Stimulated activated naive CD4-positive, alpha-beta T cell treated with Interleukin-2 at 50 U/mL for 16 hours (primary cell): ENCODE measurements around the gene GRK4.
"Not testable (repeated sequence)": the region's sequence is repeated elsewhere in the genome, so short reads cannot be mapped to it uniquely, and the experiment has no call there.

Source experiments
- DNase-seq: peaks from one replicate; lab custom pipeline; 2025; lab: John Stamatoyannopoulos, UW

GRK4 gene

DNA sequence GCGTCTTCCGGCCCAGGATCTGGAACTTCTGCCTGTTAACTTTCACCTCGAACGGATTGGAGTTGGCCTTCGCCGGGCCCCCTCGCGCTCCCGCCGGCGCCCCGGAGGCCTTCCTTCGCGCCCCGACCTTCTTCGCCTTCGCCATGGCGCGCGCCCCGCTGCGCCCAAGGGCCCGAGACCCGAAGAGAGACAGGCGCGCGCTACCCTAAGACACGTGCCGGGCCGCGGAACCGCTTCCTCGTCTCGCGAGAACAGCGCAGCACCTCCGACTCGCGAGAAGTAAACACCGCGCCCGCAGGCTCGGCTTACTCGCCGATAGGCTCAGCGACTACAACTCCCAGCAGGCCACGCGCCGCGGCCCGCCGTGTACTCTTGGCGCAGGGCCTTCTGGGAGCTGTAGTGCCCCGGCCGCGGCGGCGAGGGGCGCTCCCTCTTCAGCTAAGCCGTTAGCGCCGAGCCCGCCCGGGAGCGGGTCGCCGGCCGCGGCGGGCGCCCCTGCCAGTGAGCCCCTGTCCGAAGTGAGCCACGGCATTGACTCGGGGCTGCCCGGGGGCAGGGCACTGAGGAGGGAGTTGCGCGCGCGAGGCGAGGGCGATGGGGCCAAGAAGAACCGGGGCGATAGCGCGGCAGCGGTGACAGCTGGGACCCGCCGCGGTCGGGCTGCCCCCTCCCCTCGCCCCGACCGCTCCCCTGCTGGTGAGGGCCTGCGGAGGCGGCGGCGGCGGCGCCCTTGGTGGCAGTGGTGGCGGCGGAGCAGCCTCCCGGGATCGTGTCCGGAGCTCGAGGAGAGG lies at the start of gene GRK4, which contains the start of gene NOP14:
Gene GRK4, plus strand, starts transcription at position 397 of the 791 bp plus-strand sequence. CDS start 500 bp downstream, outside the sequence.
Gene NOP14, minus strand, starts transcription at position 232 of the 791 bp plus-strand sequence. Its CDS starts 87 bp downstream, at position 145.
- DNase-seq, result peak; percentile 96

- DNase-seq, result no peak
Measured at GRCh38 chr4:2914256-2915126, 48.9 kb upstream of the GRK4 start.

DNA sequence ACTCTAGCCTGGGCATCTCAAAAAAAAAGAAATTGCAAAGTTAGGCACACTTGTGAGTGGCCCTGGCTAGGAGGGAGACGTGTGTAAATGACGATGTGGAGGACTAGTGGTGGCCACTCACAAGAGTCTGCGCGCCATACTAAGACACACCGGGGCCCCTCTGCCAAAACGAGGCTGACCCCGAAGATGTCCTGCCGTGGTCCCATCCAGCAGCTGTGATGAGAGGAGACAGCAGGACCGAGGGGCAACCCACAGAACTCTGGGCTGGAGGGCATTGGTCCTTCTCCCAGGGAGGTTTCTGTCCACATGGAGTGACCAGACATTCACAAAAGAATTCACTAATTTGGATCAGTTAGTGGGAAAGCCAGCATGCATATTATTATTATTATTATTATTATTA lies 47.6 kb upstream of the GRK4 start:
- DNase-seq, result no peak

- DNase-seq, result not testable (repeated sequence)
Measured at GRCh38 chr4:2916696-2917095, 46.7 kb upstream of the GRK4 start.

DNA sequence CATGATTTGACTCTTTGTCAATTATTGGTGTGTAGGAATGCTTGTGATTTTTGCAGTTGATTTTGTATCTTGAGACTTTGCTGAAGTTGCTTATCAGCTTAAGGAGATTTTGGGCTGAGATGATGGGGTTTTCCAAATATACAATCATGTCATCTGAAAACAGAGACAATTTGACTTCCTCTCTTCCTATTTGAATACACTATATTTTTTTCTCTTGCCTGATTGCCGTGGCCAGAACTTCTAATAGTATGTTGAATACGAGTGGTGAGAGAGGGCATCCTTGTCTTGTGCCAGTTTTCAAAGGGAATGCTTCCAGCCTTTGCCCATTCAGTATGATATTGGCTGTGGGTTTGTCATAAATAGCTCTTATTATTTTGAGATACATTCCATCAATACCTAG lies 45.1 kb upstream of the GRK4 start:
- DNase-seq, result not testable (repeated sequence)

- not testable (repeated sequence) for DNase-seq
Measured at GRCh38 chr4:2918714-2919113, 44.7 kb upstream of the GRK4 start.

GRCh38 chr4:2922453-2923101 lies 40.8 kb upstream of the GRK4 start:
- not testable (repeated sequence) for DNase-seq

DNA sequence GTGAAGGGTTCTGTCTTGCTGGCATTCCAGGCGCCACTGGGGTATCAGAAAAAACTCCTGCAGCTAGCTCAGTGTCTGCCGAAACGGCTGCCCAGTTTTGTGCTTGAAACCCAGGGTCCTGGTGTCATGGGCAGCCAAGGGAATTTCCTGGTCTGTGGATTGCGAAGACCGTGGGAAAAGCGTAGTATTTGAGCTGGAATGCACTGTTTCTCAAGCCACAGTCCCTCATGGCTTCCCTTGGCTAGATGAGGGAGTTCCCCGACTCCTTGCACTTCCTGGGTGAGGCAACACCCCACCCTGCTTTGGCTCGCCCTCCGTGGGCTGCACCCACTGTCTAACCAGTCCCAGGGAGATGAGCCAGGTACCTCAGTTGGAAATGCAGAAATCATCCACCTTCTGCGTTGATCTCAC lies 40.2 kb upstream of the GRK4 start:
- DNase-seq, result no peak

GRCh38 chr4:2923668-2924173 lies 39.6 kb upstream of the GRK4 start:
- DNase-seq, result no peak

- no peak for DNase-seq
Measured at GRCh38 chr4:2924286-2924685, 39.1 kb upstream of the GRK4 start.

GRCh38 chr4:2924765-2925301 lies 38.5 kb upstream of the GRK4 start:
- DNase-seq, result no peak

- DNase-seq, result no peak
Measured at GRCh38 chr4:2925496-2925895, 37.9 kb upstream of the GRK4 start.

- DNase-seq, result no peak
Measured at GRCh38 chr4:2925931-2926860, 37.2 kb upstream of the GRK4 start.

DNA sequence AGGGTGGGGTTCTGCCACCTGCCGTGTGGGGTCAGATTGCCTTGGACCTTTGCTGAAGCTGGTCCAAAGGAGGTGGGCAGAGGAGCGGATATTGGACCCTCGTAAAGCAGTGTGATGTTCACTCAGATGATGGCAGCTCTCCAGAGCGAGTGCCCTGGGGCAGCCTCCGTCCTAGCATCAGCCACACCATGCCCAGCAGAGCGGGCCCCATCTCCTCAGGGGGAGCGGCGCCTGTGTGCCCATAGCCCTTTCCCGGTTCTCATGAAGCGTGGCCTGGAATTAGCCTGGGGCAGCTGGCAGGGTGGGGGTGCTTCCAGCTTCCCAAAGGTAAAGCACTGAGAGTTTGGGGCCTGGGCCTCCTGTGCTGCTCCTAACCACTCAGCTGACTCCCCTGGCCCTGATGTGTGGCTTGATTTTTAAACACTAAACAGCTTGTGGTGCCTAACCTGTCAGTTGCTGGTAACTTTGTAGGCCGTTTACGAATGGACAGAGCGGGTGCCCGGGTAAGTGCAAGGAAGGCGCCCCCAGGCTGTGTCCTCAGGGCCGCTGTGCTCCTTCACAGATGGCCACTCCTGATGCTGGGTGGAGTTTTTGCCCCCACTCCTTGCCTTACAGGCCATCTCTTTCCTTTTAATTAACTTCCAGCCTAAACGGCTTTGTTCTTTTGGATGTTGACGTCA lies 36.2 kb upstream of the GRK4 start:
- no peak for DNase-seq

DNA sequence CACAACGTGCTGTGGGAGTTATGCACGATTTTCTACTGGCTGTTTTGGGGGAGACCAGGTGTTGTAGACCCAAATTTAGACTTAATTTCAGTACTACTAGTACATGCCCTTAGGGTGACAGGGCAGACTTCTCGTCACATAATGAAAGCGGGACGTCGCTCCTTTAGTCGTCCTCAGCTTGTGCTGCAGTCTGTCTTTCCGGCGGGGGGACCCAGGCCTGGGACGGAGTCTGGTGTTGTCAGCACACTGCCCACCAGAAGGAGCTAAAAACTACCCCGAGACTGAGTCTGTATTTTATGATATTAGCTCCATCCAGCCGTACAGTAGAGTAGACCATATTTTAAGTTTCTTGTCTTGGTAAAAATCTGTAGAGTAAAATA lies 35.7 kb upstream of the GRK4 start:
- DNase-seq, result no peak

DNA sequence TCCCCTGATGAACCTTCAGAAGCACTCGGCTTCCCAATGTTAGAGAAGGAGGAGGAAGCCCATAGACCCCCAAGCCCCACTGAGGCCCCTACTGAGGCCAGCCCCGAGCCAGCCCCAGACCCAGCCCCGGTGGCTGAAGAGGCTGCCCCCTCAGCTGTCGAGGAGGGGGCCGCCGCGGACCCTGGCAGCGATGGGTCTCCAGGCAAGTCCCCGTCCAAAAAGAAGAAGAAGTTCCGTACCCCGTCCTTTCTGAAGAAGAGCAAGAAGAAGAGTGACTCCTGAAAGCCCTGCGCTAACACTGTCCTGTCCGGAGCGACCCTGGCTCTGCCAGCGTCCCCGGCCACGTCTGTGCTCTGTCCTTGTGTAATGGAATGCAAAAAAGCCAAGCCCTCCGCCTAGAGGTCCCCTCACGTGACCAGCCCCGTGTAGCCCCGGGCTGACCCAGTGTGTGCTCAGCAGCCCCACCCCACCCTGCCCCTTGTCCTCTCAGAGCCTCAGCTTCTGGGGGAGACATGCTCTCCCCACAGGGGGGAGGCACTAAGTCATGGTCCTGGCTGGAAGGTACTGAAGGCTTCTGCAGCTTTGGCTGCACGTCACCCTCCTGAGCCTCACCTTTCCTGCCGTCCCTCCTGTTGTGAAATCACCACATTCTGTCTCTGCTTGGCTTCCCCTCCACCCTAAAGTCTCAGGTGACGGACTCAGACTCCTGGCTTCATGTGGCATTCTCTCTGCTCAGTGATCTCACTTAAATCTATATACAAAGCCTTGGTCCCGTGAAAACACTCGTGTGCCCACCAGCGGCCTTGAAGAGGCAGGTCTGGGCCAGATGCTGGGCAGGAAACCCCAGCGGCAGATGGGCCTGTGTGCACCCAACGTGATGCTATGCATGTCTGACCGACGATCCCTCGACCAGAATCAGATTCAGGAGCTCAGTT lies 34.9 kb upstream of the GRK4 start:
- DNase-seq, result no peak

- no peak for DNase-seq
Measured at GRCh38 chr4:2929469-2929868, 33.9 kb upstream of the GRK4 start.

DNA sequence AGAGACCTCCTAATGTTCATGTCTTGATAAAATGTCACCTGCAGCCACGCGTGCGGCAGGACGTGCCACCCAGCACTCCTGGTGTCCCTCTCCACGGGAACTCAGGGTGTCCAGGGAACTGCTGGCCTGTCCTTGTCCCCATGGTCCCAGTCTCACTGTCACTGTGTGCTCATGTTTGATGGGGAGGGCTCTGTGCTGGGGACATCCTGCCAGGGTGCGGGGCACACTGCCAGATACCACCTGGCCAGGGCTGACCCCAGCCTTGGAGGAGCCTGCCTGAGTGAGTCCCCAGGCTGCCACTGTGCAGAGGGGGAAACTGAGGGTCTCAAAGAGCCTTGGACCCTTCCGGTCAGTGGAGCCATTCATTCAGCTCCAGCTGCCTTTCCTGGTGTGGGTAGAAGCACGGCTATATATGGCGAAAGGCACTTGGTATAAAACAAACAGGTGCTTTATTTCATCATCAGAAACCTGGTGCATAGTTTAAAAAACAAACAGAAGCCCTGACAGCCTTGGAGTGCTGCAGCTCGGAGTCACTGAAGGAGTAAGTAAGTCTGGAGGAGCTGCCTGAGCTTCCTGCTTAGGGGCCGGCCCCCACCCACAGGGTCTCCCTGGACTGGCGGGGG lies 33.1 kb upstream of the GRK4 start:
- no peak for DNase-seq
